Amniotic stem cell (primary cell): ENCODE results near the gene CLDN19.

Experiments
- DNase-seq: peaks from one replicate; lab custom pipeline; 2025; lab: John Stamatoyannopoulos, UW

The CLDN19 gene

DNA sequence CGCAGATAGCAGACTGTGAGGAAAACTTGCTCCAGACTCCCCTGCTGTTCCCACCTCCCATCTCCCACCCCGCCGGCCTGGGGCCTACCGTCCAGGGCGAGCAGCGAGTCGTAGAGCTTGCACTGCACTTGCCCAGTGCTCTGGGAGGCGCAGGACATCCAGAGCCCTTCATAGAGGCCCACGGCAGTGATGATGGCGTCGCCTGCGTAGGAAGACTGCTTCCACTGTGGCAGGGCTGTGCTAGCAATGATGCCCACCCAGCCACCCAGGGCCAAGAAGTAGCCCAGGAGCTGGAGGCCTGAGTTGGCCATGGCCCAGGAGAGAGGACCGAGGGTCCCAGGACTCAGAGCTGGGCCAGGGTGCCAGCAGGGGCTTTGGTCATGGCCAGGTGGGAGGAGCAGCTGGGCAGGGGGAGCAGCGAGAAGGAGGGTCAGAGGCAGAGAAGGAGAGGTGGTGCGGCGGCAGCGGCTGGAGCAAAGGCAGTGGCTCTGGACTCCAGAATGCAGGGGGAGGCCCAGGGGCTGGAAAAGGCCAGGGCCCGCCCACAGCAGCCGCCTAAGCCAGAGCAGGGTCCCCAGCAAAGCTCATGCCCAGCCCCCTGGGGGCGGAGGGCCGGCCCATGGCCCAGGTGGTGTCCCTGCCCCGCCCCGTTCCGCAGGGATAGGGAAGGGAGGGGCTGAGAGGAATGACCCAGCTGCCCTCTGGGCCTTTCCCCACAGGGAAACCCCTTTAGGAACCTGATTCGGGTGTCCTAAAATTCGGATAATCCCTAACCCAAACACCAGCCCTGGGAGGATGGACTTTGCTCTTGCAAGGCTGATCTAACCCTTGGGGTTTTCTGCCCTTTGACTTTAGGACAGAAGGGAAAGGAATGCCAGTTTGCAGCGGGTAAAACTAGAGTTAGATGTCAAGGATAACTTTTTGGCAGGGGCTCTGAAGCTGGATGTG is at the start of gene CLDN19:
Gene CLDN19, minus strand, starts transcription at position 484 of the 948 bp plus-strand sequence. Its CDS starts 173 bp downstream, at position 311.
- DNase-seq: no peak

- no peak for DNase-seq
Measured at GRCh38 chr1:42788021-42788420, 48.0 kb upstream of the CLDN19 start.

- no peak for DNase-seq
Measured at GRCh38 chr1:42786097-42786496, 46.1 kb upstream of the CLDN19 start.

DNA sequence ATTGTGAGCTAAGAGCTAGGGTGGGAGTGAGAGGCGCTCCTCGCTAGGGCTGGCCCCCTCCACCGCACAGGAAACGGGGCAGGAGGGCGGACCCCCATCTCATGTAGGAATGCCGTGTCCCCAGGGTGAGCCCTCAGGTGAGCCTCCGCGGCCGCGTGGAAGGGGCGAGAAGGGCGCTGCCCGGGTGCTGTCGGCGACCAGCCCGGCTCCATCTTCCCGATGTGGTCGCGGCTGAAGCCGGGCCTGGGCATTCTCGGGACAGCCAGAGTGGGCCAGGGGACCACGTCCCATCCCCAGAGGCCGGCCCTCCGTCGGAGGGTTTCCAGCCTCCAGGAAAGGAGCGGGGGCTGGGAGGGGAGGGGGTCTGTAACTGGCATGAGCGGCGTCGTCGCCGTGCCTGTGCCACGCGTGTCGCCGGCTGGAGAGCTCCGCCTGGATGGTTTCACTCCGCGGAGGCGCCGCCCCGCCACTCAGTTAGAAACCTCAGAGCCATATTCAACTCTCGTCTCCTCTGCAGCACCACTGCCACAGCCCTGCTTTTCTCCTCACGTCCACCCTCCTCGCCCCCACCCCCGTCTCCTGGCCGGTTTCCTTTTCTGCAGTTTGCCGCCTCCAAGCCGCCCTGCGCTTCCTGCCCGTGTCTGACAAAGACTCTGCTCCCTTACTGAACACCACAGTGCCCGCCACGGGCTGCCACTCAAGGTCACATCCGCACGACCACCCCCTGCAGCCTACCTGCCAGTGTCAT is 45.1 kb upstream of the CLDN19 start, which contains the start of gene TMEM269:
Gene TMEM269, plus strand, starts transcription at position 46 of the 748 bp plus-strand sequence. CDS start 4,903 bp downstream, outside the sequence.
- no peak for DNase-seq

DNA sequence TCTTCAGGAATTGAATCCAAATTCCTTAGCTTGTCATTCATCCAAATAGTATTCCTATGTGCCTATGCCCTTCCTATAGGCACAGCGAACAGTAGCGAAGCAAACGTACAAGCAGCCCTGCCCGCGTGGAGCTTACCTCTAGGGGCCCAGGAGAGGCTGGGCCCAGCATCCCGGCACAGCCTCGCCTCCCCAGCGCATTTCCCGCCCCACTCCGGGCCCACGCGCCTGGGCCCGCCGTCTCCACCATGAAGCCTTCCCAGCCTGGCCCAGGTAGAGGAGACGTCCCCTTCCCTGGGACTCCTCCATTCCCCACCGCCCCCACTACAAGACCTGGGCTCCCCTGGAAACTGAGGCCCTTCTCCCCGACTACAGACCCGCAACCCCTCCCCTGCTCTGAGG is 44.5 kb upstream of the CLDN19 start:
- no peak for DNase-seq

DNA sequence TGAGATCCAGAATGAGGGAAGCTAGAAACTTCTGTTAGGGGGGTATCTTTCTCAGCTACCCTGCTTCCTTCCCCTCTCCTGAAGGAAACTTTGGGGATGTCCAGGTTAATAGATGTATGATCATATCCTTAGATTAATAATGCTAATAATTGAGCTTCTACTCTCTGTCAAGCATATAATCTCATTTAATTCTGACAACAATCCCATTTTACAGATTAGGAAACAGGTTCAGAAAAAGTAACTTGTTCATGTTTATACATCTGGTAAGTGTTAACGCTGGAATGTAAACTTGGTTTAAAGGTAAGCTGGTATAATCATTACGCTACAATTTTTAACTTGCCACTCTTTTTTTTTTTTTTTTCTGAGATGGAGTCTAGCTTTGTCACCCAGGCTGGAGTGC is 43.1 kb upstream of the CLDN19 start:
- no peak for DNase-seq

- no peak for DNase-seq
Measured at GRCh38 chr1:42780176-42780575, 40.1 kb upstream of the CLDN19 start.

- no peak for DNase-seq
Measured at GRCh38 chr1:42779725-42780124, 39.7 kb upstream of the CLDN19 start.

DNA sequence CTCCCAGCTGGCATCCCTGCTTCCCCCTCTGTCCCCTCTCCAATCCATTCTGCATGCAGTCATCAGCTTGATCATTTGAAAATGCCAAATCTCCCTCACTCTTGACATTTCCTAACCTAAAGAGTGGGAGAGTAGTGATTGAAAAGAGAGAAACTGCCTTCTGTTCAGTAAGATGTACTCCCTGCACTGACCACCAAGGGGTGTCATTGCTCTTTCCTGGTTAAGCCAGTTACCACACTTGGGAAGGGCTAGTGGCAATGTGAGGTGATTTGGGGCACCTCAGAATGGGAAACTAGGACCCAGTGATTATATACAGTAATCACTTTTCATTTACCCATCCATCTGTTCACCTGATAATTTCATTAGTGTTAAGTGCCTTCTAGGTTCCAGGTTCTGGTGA is 37.8 kb upstream of the CLDN19 start:
- no peak for DNase-seq

DNA sequence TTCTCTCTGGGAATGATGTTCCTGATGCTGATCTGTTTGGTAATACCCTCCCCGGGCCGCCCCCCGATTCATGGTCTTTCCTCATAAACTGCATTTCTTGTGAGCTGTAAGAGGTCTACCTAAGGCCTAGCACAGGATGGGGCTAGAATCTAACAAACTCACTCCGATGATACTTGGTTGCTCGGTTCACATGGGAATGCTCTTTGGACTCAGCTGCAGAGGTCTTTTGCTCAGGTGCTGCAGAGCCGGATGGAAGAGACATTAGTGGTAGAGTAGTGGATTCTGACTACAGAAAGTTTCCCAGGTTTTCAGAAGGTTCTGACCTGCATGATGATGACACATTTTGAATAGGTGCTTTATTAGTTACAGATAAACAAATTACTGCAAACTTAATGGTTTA is 36.5 kb upstream of the CLDN19 start:
- DNase-seq: no peak

- DNase-seq: no peak
Measured at GRCh38 chr1:42774928-42775526, 35.0 kb upstream of the CLDN19 start.

GRCh38 chr1:42773420-42773819 is 33.4 kb upstream of the CLDN19 start:
- DNase-seq: no peak

DNA sequence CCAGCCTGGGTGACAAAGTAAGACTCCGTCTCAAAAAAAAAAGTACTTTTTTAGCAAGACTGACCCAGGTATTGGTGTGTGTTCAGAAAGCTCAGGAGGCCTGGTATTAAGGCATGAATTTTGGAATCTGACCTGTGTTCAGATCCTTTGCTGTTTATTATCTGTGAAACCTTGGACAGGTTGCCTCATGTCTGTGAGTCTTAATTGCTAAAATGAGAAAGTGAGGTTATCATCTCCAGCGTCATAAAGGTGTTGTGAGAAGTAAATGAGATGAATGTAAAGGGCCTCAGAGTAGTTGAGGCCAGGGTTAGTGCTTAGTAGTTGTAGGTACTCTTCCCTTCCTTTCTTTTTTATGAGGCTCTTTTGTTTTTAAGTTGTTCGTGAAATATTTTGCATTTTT is 29.8 kb upstream of the CLDN19 start:
- no peak for DNase-seq

- DNase-seq: no peak
Measured at GRCh38 chr1:42768172-42768571, 28.1 kb upstream of the CLDN19 start.

DNA sequence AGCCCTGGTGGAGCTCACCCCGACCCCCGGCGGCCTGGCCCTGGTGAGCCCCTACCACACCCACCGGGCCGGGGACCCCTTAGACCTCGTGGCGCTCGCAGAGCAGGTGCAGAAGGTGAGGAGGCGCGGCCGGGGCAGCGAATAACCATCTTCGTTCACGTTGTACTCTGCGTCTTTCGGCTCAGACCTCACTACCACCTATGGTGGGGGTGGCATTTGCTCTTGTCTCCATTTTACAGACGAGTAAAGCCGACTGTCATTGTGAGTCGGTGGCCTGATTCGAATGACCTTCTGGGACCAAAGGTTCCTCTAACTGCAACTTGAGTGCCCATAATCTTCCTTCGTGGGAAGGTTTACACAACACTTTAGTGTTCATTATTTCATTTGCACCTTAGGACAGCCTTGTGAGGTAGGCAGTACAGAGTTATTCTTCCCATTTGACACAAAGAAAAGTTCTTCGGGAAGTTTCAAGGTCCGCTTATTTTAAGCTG is 27.5 kb upstream of the CLDN19 start:
- DNase-seq: no peak

DNA sequence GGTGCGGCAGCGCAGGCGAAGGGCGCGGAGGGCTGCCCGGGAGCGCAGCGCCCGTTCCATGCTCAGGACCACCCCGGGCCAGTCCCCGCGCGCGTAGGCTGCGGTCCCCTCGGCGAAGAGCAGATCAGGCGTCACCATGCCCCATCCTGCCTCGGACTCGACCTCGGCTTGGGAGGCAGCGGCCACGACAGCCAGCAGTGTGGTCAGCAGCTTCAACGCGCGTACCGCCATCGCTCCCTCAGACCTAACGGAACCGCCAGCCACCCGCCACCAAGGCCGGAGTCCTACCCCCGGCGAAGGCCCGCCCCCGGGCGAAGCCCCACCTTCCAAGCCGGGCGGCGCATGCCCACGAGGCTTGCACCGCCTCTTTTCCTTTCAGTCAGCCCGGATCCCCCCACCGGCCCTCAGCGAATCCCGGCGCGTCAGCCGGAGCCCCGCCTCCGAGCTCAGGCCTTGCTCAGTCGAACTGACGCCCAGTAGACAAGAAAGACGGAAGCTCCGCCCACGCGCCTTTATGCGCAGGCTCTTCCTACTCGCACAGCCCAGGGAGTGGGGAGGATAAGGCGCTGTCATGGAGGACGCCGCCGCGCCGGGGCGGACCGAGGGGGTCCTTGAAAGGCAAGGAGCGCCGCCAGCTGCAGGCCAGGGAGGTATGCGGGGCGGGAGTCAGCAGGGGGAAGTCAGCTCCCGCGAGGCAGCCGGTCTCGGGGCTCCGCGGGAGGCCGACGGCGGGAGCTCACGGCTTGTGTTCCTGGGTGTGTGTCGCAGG is 26.9 kb upstream of the CLDN19 start, which contains the start of the genes C1orf50 and P3H1:
Gene C1orf50, plus strand, starts transcription at position 509 of the 769 bp plus-strand sequence. Its CDS starts 63 bp downstream, at position 572.
Gene P3H1, minus strand, starts transcription at position 288 of the 769 bp plus-strand sequence. Its CDS starts 57 bp downstream, at position 231.
- peak; percentile 98 for DNase-seq

DNA sequence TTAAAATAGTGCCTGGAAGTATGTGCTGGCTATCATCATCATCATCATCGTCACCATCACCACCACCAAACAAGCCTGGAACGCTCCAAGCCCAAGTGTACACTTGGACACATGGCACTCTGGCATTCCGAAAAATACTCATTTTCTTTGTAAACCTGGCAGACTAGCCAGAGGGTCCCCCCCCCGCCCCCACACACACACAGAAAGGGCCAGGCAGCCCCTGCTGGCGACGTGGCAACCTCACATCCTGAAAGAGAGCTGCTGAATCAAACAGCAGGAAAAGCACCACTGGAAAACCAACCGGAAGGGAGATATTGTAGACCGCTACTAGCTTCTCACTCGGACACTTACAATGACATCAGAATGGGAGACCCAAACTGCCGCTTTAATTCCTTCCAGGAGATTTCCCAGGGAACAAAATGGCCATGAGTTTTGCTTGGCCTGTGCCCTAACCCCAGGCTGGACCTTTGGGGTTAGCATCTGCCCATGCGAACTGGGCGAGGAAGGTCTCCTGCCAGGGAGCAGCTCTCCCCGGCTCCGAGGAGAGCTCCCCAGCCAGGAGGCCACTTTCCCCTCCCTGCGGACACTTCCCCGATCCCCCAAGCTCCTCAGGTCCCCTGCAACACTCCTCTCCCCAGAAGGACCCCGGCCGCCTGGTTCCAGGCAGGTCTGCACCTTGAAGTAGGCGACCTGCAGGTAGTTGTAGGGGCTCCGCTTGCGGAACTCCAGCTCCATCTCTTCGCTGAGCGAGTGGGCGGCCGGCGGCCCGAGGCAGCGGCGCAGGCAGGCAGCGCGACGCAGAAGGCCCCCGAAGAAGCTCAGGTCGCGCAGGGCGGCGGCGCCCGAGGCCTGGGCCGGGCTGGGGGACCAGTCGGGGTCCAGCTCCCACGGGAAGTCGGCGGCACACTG is 26.1 kb upstream of the CLDN19 start:
- DNase-seq: peak; percentile 74

- no peak for DNase-seq
Measured at GRCh38 chr1:42765269-42765668, 25.2 kb upstream of the CLDN19 start.

- no peak for DNase-seq
Measured at GRCh38 chr1:42762269-42762668, 22.2 kb upstream of the CLDN19 start.

DNA sequence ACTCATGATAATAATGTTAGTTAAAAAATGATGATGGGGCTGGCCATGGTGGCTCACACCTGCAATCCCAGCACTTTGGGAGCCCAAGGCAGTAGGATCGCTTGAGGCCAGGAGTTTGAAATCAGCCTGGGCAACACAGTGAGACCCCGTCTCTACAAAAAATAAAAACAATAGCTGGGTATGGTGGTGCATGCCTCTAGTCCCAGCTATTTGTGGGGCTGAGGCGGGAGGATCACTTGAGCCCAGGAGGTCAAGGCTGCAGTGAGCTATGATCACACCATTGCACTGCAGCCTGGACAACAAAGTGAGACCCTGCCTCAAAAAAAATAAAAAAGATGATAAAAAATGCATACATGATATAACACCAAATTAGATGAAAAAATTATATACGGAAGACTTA is 21.5 kb upstream of the CLDN19 start:
- DNase-seq: no peak
